Posterior vena cava (tissue), 2 donors: ENCODE results near the gene CCDC142. TPM values are rescaled to one million over a fixed set of nuclear protein-coding genes. Genes with fewer than 3 reads are reported as not detected.
"Not testable (repeated sequence)": the region's sequence is repeated elsewhere in the genome, so short reads cannot be mapped to it uniquely, and the experiment has no call there.

ENCODE experiments used
- DNase-seq: peaks from one replicate; pipeline ENCODE4 v3.0.0-alpha.2; 2020; ENCODE audit warnings: low spot score
- intact Hi-C, 2 donors: fragments of 100-400 bp; cut with DNase I; formaldehyde crosslinking; loops; one replicate each; pipeline versions ENCODE4 v1.14.1 to v1.14.2; 2022 to 2023
- total RNA-seq, 2 donors: library from RNA; stranded (reverse); fragmentation: NEBNext Ultra II Directional; extraction: Animal tissue kit (Norgen Biotek cat#: 25700); gene quantifications; one replicate each; pipeline ENCODE4 v1.2.1, GENCODE V29; 2021
- donor health status: DM: yes; HTN: yes; CAD: no.
- donor health status: DM: yes; HTN: yes; CAD: no.

CCDC142 gene
- total RNA-seq, 2 donors from 2014 or later = 9.9 to 11.2 TPM

DNA sequence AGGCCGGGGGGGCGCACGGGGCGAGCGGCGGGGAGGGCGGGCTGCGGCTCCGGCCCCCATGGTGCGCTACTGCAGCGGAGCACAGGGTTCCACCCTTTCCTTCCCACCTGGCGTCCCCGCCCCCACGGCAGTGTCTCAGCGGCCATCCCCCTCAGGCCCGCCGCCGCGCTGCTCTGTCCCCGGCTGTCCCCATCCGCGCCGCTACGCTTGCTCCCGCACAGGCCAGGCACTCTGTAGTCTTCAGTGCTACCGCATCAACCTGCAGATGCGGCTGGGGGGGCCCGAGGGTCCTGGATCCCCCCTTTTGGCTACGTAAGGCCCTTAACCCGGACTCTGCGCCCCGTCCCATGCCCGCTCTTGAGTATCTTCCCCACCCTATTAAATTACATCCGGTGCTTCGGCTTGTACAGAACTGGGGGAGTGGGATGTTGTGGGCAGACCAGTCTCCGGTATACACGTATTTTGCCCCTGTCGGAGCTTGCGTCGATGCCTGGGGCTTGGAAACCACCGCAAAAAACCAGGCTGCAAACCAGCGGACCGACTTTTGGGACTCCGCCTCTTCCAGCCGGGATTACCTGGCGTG is 25.2 kb downstream of the CCDC142 start:
- intact Hi-C loops = no loop called here
- peak; percentile 90 for DNase-seq

DNA sequence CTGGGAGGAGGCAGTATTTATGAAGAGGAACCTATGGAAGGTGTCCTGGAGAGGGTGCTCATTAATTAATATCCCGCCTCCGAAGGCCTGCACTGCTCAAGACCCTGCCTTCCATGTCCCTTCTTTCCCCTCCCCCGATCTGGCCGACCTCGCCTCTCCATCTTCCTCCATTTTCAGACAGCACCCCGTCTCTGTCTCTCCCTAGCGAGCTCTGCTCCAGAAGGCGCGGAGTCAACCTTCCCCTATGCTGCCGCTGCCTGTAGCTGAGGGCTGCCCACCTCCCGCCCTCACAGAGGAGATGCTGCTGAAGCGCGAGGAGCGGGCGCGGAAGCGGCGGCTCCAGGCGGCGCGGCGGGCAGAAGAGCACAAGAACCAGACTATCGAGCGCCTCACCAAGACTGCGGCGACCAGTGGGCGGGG is 25.7 kb downstream of the CCDC142 start:
- intact Hi-C loops = no loop called here
- DNase-seq = no peak

DNA sequence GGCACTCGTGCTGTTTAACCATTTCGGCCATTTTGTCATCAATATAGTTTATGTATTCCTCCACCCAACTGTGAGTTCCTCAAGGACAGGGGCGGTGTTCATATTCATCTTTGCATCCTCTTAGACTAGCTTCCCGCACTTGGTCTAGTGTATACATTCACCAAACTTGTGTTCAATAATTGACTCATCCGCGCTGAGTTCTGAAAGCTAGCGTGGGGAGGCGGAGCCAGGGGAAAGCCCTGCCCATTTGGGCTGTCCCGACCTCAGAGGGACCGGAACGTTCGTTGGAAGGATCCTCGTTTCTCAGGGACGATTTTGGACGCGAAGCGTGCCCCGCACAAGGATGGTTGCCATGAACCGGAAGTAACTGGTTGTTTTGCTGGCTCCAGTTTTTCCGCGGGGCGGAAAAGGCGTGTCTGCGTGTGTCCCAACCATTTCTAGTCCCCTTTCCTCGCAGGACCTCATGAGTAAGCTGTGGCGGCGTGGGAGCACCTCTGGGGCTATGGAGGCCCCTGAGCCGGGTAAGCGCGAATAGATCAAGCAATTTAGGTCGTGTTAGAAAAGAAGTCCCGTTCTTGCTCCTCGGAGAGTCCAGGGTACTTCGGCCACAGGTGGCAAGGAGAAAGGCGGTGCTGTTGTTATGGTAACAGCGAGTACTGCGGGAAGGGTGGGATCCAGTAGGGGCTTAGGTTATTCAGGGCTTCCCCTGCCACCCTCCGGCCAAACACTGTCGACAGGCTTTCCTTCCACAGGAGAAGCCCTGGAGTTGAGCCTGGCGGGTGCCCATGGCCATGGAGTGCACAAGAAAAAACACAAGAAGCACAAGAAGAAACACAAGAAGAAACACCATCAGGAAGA is 27.9 kb downstream of the CCDC142 start, which contains the start of gene INO80B:
TSS of gene INO80B (plus strand) at position 434 of the 858 bp plus-strand sequence. CDS start at position 464, 30 bp downstream.
- DNase-seq = peak; percentile 98
- intact Hi-C loops = no loop called here

DNA sequence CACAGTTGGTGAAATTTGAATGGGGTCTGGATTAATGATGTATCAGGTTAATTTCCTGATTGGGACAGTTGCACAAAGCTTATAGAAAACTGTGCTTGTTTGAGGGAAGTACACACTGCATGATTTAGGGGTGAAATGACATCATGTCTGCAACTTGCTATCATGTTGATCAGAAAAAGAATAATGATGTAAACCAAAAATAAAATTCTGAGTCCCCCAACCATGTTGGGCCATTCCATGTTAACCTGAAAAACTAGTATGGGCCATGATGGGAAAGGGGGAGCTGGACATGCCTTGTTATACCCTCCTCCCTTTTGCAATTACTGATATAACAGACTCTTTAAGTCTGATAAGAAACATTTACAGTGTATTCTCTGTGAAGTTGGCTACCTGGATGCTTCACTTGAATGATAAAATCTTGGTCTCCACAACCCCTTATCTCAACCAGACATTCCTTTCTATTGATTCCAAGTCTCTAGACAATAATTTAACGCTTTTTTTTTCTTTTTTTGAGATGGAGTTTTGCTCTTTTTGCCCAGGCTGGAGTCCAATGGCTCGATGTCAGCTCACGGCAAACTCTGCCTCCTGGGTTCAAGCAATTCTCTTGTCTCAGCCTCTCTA is 32.1 kb downstream of the CCDC142 start:
- no peak for DNase-seq
- intact Hi-C loops = loop anchor here in 1 of 2 donors (1.0 kb wide), 1 partner anchor 21 kb away; no protein-coding TSS in a partner anchor

DNA sequence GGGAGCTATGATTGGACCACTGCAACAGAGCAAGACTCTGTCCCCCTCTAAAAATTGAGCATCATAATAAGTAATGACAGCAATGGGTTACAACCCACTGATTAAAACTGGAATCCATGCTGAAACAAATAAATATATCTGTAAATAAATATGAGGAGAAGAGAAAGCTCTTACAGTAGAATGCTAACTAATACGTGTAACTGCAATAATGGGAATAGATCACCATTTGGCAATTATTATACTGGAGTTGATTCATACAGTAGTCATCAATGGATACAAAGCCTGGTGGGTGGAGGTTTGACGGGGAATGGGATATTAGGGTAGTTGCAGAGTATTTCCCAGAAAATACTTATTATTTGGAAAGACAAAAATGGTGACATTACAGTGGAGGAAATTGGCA is 34.0 kb downstream of the CCDC142 start:
- intact Hi-C loops = no loop called here
- DNase-seq = no peak

DNA sequence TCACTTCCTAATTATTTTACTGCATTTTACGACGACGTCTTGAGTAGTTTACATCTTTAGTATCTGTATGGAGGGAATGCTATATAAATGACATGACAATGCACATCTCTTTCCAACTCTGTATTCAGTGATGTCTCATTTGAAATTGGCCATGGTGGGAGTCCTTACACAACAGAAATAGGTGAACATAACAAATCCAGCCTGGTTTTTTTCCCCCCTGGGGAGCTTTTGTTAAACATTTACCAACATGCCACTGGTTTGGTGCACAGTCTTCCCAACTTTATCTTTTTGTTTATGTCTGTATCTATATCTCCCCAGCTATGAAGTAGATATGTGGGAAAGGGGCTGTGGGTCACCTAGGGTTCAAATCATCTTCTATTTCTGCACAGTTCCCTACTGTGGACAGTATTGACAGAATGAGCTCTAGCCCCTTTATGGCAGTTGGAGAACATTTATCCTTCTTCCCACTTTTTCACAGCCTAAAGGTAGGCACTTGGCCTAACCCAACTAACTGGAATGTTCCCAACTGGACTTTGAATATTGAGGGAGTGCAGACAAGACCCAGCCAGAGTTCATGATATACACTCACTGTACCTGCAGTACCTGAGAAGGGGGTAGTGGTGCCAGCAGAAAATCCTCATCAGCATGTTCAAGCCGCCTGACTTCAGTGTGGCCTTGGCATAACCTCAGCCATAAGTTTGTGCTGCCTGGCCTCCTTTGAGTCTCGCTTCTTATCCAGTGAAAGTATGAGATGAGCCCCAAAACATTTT is 35.4 kb downstream of the CCDC142 start:
- DNase-seq = no peak
- intact Hi-C loops = no loop called here

DNA sequence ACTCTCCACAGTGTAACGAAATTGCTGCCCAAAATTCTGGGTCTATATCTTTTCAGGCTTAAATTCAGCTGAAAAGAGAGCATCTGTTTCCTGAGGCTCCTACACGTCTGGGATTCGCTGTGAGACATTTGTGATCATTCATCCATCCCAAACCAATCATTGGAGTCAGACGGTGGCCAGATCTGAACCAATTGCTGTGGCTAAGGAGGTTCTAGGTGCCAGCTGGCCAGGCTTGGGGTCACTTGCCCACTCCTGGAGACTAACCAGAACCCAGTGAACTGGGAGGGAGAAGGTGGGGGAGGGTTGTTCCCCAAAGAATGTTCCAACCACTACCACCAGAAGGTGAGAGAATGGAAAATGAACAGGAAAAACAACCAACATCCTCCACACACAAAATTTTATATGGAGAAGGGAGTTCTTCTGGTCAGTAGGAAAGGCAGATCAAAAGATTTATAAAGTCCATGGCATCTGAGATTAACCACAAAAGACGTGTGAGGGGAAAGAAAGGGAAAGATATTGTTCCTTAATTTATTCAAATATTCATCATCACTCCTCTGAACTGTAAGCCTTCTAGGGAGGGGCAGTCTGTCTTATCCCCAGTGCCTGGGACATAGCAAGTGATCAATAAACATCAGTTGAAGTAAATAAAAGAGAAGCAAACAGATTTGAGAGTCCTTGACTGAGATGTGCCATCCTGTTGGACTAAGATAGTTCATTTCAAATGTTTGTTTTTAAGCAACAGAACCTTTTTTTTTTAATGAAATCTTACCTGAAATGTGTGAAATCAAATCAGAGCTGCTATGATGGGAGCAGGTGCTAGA is 38.1 kb downstream of the CCDC142 start:
- intact Hi-C loops = no loop called here
- DNase-seq = no peak

DNA sequence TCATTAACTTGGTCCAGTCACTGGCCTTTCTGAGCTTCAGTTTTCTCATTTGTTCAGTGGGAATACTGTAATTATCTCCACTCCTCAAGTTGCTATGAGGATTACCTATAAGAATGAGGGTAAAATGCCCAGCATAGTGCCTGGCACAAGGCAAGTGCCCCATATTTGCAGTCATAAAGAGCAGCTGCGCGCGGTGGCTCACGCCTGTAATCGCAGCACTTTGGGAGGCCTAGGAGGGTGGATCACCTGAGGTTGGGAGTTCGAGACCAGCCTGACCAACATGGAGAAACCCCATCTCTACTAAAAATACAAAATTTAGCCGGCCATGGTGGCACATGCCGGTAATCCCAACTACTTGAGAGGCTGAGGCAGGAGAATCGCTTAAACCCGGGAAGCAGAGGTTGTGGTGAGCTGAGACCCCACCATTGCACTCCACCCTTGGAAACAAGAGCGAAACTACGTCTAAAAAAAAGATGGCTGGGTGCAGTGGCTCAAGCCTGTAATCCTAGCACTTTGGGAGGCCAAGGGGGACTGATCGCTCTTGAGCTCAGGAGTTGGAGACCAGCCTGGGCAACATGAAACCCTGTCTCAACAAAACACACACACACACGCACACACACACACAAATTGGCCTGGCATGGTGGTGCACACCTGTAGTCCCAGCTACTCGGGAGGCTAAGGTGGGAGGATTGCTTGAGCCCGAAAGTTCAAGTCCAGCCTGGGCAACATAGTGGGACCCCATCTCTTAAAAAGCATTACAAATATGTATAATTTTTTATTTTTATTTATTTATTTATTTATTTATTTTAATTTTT is 40.1 kb downstream of the CCDC142 start:
- DNase-seq, intact Hi-C loops: not testable (repeated sequence)

DNA sequence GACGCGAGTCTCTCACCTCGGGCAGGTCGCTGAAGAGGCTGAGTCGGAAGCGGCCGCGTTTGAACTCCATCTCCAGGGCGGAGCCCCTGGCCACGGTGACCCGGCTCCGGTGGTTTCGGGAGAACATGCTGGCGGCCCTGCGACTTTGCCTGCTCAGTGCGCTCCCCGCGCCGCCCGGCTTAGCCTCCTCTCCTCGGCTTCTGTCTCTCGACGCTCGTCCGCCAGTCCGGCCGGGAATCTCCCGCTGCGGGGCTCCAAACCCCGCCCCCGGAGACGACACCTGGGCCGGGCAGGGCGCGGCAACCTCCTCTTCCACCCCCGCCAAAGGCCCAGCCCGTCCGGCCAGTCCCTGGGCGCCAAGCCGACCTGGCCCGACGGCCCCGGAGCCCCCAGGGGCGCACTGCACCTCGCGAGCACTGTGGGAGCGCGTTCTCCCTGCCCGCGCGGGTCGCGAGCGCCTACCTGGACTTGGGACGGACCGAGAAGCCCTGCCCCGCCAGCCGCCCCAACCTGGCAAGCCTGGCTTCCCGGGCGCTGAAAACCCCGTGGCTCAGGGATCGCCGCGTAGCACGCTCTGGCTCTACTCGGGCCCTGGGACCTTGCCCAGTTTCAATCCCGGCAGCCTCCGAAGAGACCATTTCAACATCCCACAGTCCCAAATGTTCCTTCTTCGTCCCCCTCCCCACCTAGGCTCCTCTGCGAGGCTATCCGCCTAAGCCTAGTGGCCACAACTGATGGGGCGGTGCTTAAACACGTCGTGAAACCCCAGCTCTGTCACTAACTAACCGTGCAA is 40.9 kb downstream of the CCDC142 start, which contains the start of gene RTKN:
TSS of gene RTKN (minus strand) at position 248 of the 793 bp plus-strand sequence. CDS start at position 127, 121 bp downstream.
- no peak for DNase-seq
- intact Hi-C loops = no loop called here

DNA sequence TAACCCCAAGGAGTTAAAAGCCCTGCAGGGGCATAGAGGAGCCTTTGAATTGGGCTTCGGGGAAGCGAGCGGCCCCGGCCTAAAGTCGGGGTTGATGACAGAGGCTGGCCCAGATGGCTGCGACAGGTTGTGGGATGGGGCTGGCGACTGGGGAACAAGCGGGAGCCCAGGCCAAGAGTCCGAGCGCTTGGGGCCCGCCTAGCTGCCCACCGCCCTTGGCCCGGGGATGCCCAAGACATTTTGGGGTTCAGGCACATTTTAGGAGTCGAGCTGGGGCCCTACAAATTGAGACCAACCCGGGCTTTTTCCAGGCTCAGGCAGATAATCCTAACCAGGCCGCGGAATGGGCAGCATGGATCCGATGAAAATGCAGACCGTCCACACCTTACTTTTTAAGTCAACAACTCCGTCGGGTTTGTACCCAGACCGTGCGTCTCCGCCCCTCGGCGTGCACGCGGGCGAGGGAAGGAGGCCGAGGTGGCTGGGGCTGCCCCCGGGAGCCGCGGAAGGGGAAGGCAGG is 41.6 kb downstream of the CCDC142 start:
- intact Hi-C loops = no loop called here
- no peak for DNase-seq

DNA sequence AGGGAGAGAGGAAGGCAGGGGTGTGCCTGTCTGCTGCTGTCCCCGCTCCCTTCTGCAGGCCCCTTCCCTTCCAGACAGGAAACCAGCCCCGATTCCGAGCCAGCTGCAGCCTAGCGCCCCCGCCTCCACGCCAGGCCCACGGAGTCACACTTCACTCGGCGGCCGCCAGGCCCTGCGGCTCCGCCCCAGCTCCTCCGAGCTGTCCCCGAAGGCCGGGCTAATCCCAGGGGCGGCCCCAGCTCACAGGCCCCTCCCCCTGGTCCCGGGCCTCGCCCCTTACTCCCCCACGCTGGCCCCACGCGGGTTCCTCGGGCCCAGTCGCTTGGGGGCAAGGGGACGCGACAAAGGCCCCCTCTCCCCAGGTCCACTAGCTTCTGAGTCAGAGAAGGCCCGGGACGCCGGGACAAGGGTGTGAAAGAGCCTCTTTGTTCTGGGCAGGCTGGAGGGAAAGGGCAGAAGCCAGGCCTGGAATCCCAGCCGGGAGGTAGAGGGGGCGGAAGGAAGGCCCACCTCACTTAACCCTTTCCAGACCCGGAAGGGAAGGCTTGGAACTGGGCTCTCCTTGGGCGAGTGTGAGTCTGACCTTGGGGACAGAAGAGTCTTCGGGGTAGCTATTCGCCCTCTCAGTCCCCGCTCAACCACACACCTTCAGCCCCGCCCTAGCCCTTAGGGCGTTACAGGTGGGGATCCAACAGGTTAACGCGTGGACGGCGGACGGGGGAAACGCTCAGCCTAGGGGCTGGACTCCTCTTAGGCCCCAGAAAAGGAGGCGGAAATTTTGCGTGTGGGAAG is 42.2 kb downstream of the CCDC142 start:
- intact Hi-C loops = no loop called here
- peak; percentile 96 for DNase-seq

DNA sequence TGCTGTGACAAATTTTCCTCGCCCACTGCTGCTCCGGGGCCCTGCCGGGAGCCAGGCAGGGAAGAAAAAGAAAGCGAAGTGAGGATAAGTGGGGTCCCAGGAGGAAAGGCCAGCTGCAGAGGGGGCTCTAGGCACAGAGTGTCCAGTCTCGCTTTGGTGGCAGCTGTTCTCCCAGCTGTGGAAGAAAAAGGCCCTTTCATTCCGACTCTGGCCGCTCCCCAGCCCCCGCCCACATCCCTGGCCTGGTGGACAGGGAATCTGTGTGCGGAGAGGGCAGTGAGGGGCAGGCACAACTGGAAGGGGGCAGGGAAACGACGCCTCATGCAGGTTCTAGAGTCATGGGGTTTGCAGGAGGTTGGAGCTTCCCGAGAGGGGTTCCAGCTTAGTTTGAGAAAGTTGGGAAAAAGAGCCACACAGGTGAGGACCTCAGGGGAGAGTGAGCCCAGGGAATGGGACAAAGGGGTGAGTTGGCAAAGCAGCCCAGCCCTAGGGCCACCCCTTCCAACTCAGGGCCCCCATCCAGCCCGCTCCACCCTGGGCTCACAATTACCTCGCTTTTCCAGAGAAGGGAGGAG is 42.9 kb downstream of the CCDC142 start:
- intact Hi-C loops = no loop called here
- peak; percentile 89 for DNase-seq

DNA sequence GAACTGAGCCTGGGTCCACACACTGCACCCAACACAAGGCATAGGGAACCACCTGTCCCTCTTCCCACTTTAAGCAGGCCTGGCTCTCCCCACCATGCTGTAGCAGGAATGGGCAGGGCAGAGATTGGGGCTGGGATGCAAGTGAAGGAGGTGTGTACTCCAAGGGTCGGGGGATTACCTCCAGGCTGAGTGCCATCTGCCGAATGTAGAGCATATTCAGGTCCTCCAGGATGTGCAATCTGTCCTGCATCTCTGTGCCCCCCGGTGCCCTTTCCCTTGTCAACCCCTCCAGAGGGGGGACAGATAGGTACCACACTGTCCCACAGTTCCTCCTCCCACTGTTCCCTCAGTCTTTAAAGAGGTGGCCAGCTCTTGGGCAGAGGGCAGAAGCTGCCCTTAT is 43.4 kb downstream of the CCDC142 start:
- intact Hi-C loops = no loop called here
- DNase-seq = no peak

DNA sequence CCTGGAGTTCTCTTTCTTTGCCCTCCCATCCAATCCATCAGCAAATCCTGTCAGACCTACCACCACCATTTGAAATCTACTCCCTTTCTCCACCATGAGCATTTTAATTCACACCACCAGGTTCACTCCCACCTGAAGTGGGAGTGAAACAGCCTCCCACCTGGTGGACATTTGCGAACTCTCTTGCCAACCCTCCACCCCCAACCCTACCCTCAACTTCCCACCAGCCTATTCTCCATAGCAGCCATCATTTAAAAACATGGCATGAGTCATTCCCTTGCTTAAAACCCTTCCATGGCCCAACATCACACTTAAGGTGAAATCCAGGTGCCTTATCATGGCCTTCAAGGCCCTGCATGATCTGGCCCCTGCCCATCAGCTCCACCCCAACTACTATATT is 44.5 kb downstream of the CCDC142 start:
- intact Hi-C loops = no loop called here
- DNase-seq = no peak

DNA sequence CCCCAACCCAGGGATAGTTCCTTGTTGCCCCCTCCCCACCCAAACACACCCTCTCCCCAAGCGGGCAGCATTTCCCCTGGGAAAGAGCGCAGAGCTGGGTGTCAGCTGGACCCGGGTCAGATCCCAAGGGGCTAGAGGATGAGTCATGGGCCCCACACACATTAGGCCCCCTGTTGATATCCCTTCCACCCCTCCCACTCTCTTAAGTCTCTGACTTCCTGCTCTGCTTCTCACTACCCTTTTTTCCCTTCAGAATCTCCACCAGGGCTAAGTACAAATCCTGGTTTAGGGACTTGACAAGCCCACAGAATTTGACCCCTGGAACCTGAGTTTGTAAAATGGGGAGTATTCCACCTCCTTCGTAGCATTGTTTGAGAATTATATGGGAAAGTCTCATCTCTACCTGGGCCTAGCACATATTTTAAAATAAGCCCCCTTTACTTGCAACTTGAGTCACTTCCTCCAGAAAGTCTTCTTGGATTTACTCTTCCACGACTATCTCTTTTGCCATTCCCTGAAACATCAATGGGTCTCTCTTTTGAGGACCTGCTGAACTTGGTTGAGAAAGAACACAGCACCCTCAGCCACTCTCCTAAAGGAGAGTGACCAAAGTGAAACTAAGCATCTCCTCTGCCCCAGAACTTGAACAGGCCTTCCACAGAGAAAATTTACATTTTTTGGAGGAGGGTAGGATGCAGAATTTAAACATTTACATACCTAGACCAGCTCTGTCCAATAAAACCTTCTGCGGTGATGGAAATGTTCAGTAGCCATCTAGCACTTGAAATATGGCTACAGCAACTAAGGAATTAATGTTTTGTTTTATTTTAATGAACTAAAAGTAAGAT is 45.7 kb downstream of the CCDC142 start:
- DNase-seq = no peak
- intact Hi-C loops = no loop called here
